ENCODE data around the gene TASP1. TPM values are rescaled to one million over a fixed set of nuclear protein-coding genes. Genes with fewer than 3 reads are reported as not detected.

The TASP1 gene
- total and polyA plus RNA-seq, 2 experiments from 2014 or later, result 7.6 to 8.4 TPM

DNA sequence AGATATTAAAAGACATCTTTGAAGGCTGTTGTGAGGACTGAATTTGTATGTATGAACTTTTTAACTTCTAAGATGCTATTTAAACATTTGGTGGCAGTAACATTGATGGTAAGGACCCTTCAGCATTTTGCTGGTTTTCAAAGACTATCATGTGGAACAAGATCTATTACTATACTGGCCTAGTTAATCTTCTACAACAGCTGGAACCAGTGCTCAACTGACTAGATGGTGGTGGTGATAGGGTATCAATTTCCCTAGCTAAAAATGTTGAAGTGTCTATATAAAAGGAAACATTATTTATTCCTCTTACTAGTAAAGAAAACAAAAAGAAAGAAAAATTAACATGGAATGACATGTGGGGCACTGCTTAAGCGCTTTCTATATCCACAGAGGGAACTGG, 195.7 kb downstream of the TASP1 start:
- Histone ChIP-seq H3F3A (ENCODE audit: insufficient read depth) (no peaks in the 10 kb centered on the region), H3K4me3 (no peak overlapping the region), H3K9me2 (ENCODE audit: insufficient read depth) (no peaks in the 10 kb centered on the region), H3K36me3 (ENCODE audit: low read depth) (no peaks in the 10 kb centered on the region), H3K27me3 (replicated peaks; ENCODE audit: insufficient read depth) (no peaks in the 10 kb centered on the region), H3K9ac (no peak overlapping the region), H3K4me1 (ENCODE audit: insufficient read depth) (no peaks in the 10 kb centered on the region), H2AFZ (no peak overlapping the region), H3K4me2 (ENCODE audit: unreplicated experiment) (no peak overlapping the region), H3K9me3 (ENCODE audit: low read depth) (no peaks in the 10 kb centered on the region), H3K79me2 (ENCODE audit: insufficient read depth) (no peaks in the 10 kb centered on the region), H4K20me1 (ENCODE audit: insufficient read depth) (no peaks in the 10 kb centered on the region), H3K27ac (no peak overlapping the region)
- in situ Hi-C loops (cut with MboI), result no loop called here
- WGBS, 2 experiments (ENCODE audit: low coverage in 1 of 2, low lambda C conversion rate in 2 of 2, missing lambda C conversion rate in 2 of 2), result 96 to 100% methylated on average over 1 of the region's 1 CpG
- TF ChIP-seq EZH2 (IDR thresholded peaks at IDR 0.05; ENCODE audit: insufficient read depth, poor library complexity, severe bottlenecking), result no peak
- no peak for TF ChIP-seq EZH2phosphoT487 (IDR thresholded peaks at IDR 0.05; ENCODE audit: insufficient read depth, low read depth)
- no peak for DNase-seq

GRCh38 chr20:13441388-13441787, 197.3 kb downstream of the TASP1 start:
- H3K9me2 ChIP-seq (ENCODE audit: insufficient read depth), result no peaks in the 10 kb centered on the region
- H3K27ac ChIP-seq, result no peak overlapping the region
- no peaks in the 10 kb centered on the region for H3K27me3 ChIP-seq (replicated peaks; ENCODE audit: insufficient read depth)
- in situ Hi-C loops (cut with MboI), result no loop called here
- no peak overlapping the region for H3K4me3 ChIP-seq
- no peak overlapping the region for H3K9ac ChIP-seq
- H3K4me2 ChIP-seq (ENCODE audit: unreplicated experiment), result no peak overlapping the region
- no peak overlapping the region for H2AFZ ChIP-seq
- no peaks in the 10 kb centered on the region for H3K9me3 ChIP-seq (ENCODE audit: low read depth)
- H3F3A ChIP-seq (ENCODE audit: insufficient read depth), result no peaks in the 10 kb centered on the region
- no peaks in the 10 kb centered on the region for H3K36me3 ChIP-seq (ENCODE audit: low read depth)
- H3K79me2 ChIP-seq (ENCODE audit: insufficient read depth), result no peaks in the 10 kb centered on the region
- DNase-seq, result no peak
- H4K20me1 ChIP-seq (ENCODE audit: insufficient read depth), result no peaks in the 10 kb centered on the region
- TF ChIP-seq EZH2phosphoT487 (IDR thresholded peaks at IDR 0.05; ENCODE audit: insufficient read depth, low read depth) (no peak), EZH2 (IDR thresholded peaks at IDR 0.05; ENCODE audit: insufficient read depth, poor library complexity, severe bottlenecking) (no peak)
- H3K4me1 ChIP-seq (ENCODE audit: insufficient read depth), result no peaks in the 10 kb centered on the region

GRCh38 chr20:13436530-13436929, 202.2 kb downstream of the TASP1 start:
- 39 to 43% methylated on average over 7 of the region's 7 CpGs for WGBS, 2 experiments (ENCODE audit: low coverage in 1 of 2, low lambda C conversion rate in 2 of 2, missing lambda C conversion rate in 2 of 2)
- Histone ChIP-seq H3K79me2 (ENCODE audit: insufficient read depth) (no peaks in the 10 kb centered on the region), H3K9me2 (ENCODE audit: insufficient read depth) (no peaks in the 10 kb centered on the region), H2AFZ (no peak overlapping the region), H3K36me3 (ENCODE audit: low read depth) (no peaks in the 10 kb centered on the region), H3K4me1 (ENCODE audit: insufficient read depth) (no peaks in the 10 kb centered on the region), H3K4me2 (ENCODE audit: unreplicated experiment) (no peak overlapping the region), H3K9ac (no peak overlapping the region), H4K20me1 (ENCODE audit: insufficient read depth) (no peaks in the 10 kb centered on the region), H3K27ac (no peak overlapping the region), H3F3A (ENCODE audit: insufficient read depth) (no peaks in the 10 kb centered on the region), H3K9me3 (ENCODE audit: low read depth) (no peaks in the 10 kb centered on the region), H3K4me3 (no peak overlapping the region), H3K27me3 (replicated peaks; ENCODE audit: insufficient read depth) (no peaks in the 10 kb centered on the region)
- no peak for DNase-seq
- in situ Hi-C loops (cut with MboI), result no loop called here
- TF ChIP-seq EZH2 (IDR thresholded peaks at IDR 0.05; ENCODE audit: insufficient read depth, poor library complexity, severe bottlenecking) (no peak), EZH2phosphoT487 (IDR thresholded peaks at IDR 0.05; ENCODE audit: insufficient read depth, low read depth) (no peak)

GRCh38 chr20:13432126-13432525, 206.6 kb downstream of the TASP1 start:
- 96 to 100% methylated on average over 1 of the region's 1 CpG for WGBS, 2 experiments (ENCODE audit: low coverage in 1 of 2, low lambda C conversion rate in 2 of 2, missing lambda C conversion rate in 2 of 2)
- TF ChIP-seq EZH2 (IDR thresholded peaks at IDR 0.05; ENCODE audit: insufficient read depth, poor library complexity, severe bottlenecking) (no peak), EZH2phosphoT487 (IDR thresholded peaks at IDR 0.05; ENCODE audit: insufficient read depth, low read depth) (no peak)
- no peaks in the 10 kb centered on the region for H3K36me3 ChIP-seq (ENCODE audit: low read depth)
- H3K79me2 ChIP-seq (ENCODE audit: insufficient read depth), result no peaks in the 10 kb centered on the region
- H3F3A ChIP-seq (ENCODE audit: insufficient read depth), result no peaks in the 10 kb centered on the region
- H3K9ac ChIP-seq, result no peak overlapping the region
- H3K4me3 ChIP-seq, result no peak overlapping the region
- in situ Hi-C loops (cut with MboI), result no loop called here
- H3K4me2 ChIP-seq (ENCODE audit: unreplicated experiment), result no peak overlapping the region
- no peak overlapping the region for H2AFZ ChIP-seq
- no peaks in the 10 kb centered on the region for H3K9me3 ChIP-seq (ENCODE audit: low read depth)
- H3K27ac ChIP-seq, result no peak overlapping the region
- H3K4me1 ChIP-seq (ENCODE audit: insufficient read depth), result no peaks in the 10 kb centered on the region
- H4K20me1 ChIP-seq (ENCODE audit: insufficient read depth), result no peaks in the 10 kb centered on the region
- no peak for DNase-seq
- no peaks in the 10 kb centered on the region for H3K9me2 ChIP-seq (ENCODE audit: insufficient read depth)
- H3K27me3 ChIP-seq (replicated peaks; ENCODE audit: insufficient read depth), result no peaks in the 10 kb centered on the region

DNA sequence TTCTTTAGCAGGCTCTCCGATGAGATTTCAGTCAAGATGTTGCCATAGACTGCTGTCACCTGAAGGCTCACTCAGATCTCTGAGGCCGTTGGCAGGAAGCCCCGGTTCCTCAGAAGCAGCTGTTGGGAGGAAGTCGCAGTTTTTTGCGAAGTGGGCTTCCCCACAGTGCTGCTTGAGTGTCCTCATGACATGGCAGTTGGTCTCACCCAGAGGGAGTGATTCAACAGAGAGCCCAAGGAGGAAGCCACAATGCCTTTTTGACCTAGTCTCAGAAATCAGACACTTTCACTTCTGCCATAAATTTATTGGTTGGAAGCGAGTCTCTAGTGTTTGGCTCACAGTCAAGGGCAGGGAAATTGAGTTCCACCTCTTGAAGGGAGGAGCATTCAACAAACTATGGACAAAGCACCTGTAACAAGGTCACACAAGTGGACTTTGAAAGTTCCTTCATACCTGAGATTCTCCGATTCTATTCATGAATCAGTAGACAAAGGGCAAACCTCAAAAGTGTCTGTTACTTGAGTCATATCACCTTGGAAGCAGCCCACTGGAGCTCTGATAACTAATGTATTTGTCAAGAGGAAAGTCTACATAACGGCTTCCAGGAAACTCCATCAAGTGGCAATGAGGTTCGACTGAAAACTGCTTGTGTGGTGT, 208.3 kb downstream of the TASP1 start:
- Histone ChIP-seq H3K4me2 (ENCODE audit: unreplicated experiment) (no peak overlapping the region), H3K4me3 (no peak overlapping the region), H3K9me3 (ENCODE audit: low read depth) (no peaks in the 10 kb centered on the region), H3K4me1 (ENCODE audit: insufficient read depth) (no peaks in the 10 kb centered on the region), H3K9me2 (ENCODE audit: insufficient read depth) (no peaks in the 10 kb centered on the region), H3K27ac (no peak overlapping the region), H3F3A (ENCODE audit: insufficient read depth) (no peaks in the 10 kb centered on the region), H2AFZ (no peak overlapping the region), H3K36me3 (ENCODE audit: low read depth) (no peaks in the 10 kb centered on the region), H3K27me3 (replicated peaks; ENCODE audit: insufficient read depth) (no peaks in the 10 kb centered on the region), H3K9ac (no peak overlapping the region), H4K20me1 (ENCODE audit: insufficient read depth) (no peaks in the 10 kb centered on the region), H3K79me2 (ENCODE audit: insufficient read depth) (no peaks in the 10 kb centered on the region)
- WGBS, 2 experiments (ENCODE audit: low coverage in 1 of 2, low lambda C conversion rate in 2 of 2, missing lambda C conversion rate in 2 of 2), result 84 to 89% methylated on average over 9 of the region's 9 CpGs
- in situ Hi-C loops (cut with MboI), result no loop called here
- TF ChIP-seq EZH2phosphoT487 (IDR thresholded peaks at IDR 0.05; ENCODE audit: insufficient read depth, low read depth) (no peak), EZH2 (IDR thresholded peaks at IDR 0.05; ENCODE audit: insufficient read depth, poor library complexity, severe bottlenecking) (no peak)
- no peak for DNase-seq
